HUES6 (cell line): ENCODE measurements around the gene CLMP.

Experiments
- H3K27ac ChIP-seq: 2 replicates; pipeline ENCODE4 v1.7.0; 2013; ENCODE audit warnings: low read depth, mild to moderate bottlenecking, low read length, inconsistent platforms
- H3K27me3 ChIP-seq: 2 replicates; pipeline ENCODE4 v1.6.1; 2013; ENCODE audit warnings: low read length; ENCODE audit not compliant: control insufficient read depth, insufficient read depth
- H3K36me3 ChIP-seq: 2 replicates; pipeline ENCODE4 v1.6.1; 2013; ENCODE audit warnings: low read length; ENCODE audit not compliant: control insufficient read depth, insufficient read depth
- H3K4me1 ChIP-seq: 2 replicates; pipeline ENCODE4 v1.6.1; 2013; ENCODE audit warnings: low read length; ENCODE audit not compliant: control insufficient read depth, insufficient read depth
- H3K4me3 ChIP-seq: 2 replicates; pipeline ENCODE4 v1.5.1; 2013; ENCODE audit warnings: low read depth, low read length
- H3K9ac ChIP-seq: one replicate; pipeline ENCODE4 v1.6.1; 2013; ENCODE audit warnings: mild to moderate bottlenecking, low read length
- H3K9me3 ChIP-seq: 2 replicates; pipeline ENCODE4 v1.6.1; 2013; ENCODE audit warnings: low read depth, low read length; ENCODE audit not compliant: control insufficient read depth, insufficient read depth

Gene CLMP

DNA sequence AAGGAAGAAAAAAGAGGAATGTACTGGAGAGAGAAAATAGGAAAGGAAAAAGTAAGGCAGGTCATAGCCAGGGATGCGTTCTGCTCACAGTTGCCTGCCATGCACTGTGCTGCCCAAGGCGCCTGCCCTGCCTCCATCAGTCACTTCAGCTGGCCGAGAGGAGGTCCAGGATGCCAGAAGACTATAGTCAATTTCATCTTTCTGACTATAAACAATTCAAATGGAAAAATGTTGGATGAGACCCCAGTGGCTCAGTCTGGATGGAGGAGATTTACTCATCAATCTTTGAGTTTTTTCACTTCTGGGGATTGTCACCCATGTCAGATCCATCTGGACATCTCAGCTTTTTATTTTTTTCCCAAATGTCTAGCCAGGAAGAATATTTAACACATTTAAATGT is 36.7 kb upstream of the CLMP start:
- Histone ChIP-seq H3K9ac (no peak overlapping the region), H3K36me3 (no peaks in the 10 kb centered on the region), H3K27ac (no peak overlapping the region), H3K4me1 (peaks cover 22% of the 10 kb centered on the region), H3K9me3 (no peaks in the 10 kb centered on the region), H3K4me3 (no peak overlapping the region), H3K27me3 (no peaks in the 10 kb centered on the region)

DNA sequence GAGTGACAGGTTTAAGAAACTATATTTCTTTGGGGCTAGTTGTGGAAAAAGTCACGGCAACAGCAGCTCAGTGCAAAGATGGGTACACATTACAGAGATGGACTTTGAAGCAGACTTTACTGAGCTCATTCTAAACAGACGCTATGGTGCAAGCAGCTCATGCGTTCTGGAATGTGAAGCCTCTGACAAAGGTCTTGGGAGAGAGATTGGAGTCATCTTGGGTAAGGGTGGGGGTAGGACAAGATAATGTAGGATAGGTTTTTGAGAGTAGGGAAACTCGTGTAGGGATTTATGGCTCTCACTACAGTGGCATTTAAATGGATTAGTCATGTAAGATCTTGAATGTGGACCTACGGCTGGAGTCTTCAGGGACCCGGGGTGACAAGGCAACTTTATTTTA is 36.2 kb upstream of the CLMP start:
- H3K27me3 ChIP-seq = no peaks in the 10 kb centered on the region
- H3K9me3 ChIP-seq = no peaks in the 10 kb centered on the region
- H3K4me3 ChIP-seq = no peak overlapping the region
- no peak overlapping the region for H3K9ac ChIP-seq
- no peaks in the 10 kb centered on the region for H3K36me3 ChIP-seq
- H3K4me1 ChIP-seq = peaks cover 22% of the 10 kb centered on the region
- no peak overlapping the region for H3K27ac ChIP-seq

DNA sequence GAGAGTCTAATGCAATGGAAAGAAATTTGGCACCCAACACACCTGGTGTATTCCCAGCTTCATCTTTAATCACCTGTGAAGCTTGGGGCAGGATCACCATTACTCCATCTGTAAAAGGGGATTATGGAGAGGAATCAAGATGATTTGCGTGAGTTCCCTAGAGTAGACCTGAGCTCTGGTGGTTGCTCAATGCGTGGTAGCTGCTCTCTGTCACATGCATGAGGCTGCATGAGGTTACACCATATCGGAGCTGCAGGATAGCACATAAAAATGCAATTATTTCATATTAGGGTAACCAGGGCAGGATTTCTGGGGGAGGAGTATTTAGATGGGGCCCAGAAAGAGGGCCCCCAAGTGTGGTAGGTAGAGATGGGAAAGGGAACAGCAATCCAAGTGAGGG is 35.3 kb upstream of the CLMP start:
- H3K9ac ChIP-seq = no peak overlapping the region
- no peak overlapping the region for H3K27ac ChIP-seq
- H3K4me3 ChIP-seq = no peak overlapping the region
- peaks cover 22% of the 10 kb centered on the region for H3K4me1 ChIP-seq
- H3K9me3 ChIP-seq = no peaks in the 10 kb centered on the region
- H3K36me3 ChIP-seq = no peaks in the 10 kb centered on the region
- H3K27me3 ChIP-seq = no peaks in the 10 kb centered on the region

DNA sequence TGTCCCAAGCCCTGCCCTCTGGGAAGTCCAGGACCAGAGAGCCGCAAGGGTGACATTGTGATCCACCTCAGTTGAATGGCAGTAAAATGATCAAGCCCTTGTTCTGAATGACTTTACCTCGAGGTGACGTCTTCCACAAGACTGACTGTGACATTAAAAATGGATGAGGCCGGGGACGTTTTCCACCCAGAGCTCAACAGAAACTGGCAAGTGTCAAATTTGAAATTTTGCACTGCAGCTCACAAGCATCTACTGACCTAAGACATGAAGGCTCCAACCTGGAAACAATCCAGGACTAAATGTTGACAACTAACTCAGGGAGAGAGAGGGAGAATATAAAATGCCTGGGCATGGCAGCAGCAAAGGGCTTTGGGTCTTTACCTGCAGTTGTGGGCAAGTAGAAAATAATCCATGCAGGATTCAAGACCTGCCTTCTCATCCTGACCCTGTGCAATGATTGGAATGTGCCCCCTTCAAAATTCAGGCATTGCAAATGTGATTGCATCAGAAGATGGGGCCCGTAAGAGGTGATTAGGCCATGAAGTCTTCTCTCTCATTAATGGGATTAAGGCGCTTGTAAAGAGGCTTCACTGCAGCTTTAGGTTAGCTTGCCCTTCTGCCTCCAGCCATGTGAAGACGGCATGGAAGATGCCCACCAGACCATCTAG is 33.6 kb upstream of the CLMP start:
- Histone ChIP-seq H3K9me3 (no peaks in the 10 kb centered on the region), H3K27ac (no peak overlapping the region), H3K36me3 (no peaks in the 10 kb centered on the region), H3K4me3 (no peak overlapping the region), H3K4me1 (peaks cover 19% of the 10 kb centered on the region), H3K27me3 (no peaks in the 10 kb centered on the region), H3K9ac (no peak overlapping the region)

DNA sequence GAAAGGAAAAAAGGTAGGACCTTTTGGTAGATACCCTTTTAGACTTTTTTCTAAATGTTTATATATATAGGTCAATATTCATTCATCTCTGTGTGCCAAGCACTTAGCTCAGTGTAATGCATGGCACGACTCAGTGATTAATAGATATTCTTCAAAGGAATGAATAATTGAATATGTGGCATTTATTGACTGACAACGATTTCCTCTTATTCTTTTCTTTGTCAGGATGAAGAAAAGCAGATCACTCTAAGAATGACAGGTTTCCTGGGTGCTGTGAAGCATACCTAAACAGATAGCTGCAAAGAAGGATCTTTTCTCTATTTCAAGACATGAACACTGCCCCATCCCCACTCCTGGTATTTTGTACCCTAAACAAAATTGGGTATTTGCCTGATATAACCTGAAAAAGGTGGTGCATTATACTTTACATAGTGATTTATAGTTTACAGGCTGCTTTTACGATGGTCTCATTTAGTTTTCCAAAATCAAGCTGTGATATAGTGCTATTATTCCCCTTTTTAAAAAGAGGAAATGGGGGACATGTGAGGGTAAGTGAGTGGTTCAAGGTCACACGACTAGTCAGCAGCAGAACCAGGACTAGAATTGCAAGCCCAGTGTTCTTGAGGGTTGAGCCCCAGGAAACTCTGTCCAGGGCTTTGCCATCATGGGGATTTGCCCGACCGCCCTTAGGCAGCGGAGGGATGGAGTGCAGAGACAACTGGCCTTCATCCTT is 32.9 kb upstream of the CLMP start:
- Histone ChIP-seq H3K9me3 (no peaks in the 10 kb centered on the region), H3K27ac (no peak overlapping the region), H3K4me1 (peaks cover 14% of the 10 kb centered on the region), H3K4me3 (no peak overlapping the region), H3K36me3 (no peaks in the 10 kb centered on the region), H3K9ac (no peak overlapping the region), H3K27me3 (no peaks in the 10 kb centered on the region)

DNA sequence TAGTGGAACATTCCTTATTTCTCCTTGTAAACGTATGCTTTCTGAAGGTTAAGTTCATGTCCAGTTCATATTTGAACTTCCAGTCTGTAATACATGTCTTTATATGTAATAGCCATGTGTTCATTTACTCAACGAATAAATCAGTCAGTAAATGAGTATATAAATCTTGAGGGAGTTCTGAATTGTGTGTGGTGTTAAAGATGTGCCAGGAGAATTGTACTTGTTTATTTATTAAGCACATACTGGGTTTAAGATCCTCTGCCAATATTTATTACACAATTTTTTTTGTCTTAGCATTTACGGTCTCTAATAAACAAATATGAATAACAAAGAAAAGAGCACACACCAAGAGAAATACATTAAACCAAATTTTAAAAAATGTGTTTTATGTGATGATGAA is 26.5 kb upstream of the CLMP start:
- Histone ChIP-seq H3K9ac (no peak overlapping the region), H3K4me3 (no peak overlapping the region), H3K27ac (no peak overlapping the region)

DNA sequence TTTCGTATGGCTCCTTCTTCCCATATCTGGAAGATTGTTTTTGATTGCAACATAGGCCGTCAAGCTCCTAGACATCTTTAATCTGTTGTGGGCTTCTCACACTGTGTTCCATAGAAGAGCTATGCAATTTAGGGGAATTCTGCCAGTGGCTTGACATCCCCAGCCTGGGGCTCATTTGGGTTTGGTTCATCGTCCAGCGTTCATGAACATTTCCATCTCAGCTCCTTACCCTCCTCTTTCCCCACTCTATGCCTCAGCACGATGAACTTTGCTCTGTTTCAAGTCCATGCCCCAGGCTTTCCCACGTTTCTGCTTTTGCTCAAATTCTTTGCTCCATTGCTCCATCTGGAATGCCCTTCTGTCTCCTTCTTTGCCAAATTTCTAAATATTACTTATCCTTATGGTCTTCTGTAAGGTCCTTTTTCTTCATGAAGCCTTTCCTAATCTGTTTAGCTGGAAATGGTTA is 26.1 kb upstream of the CLMP start:
- peaks cover 11% of the 10 kb centered on the region; the same call in 1 of the 2 replicates for H3K9me3 ChIP-seq
- H3K4me3 ChIP-seq = no peak overlapping the region
- H3K4me1 ChIP-seq = peaks cover 23% of the 10 kb centered on the region
- no peak overlapping the region for H3K27ac ChIP-seq
- H3K36me3 ChIP-seq = no peaks in the 10 kb centered on the region
- H3K27me3 ChIP-seq = no peaks in the 10 kb centered on the region
- no peak overlapping the region for H3K9ac ChIP-seq

More for the DNA sequence above, 26.5 kb upstream of the CLMP start:
- Histone ChIP-seq H3K27me3 (no peaks in the 10 kb centered on the region), H3K9me3 (peaks cover 11% of the 10 kb centered on the region; the same call in 1 of the 2 replicates), H3K36me3 (no peaks in the 10 kb centered on the region), H3K4me1 (peaks cover 21% of the 10 kb centered on the region)

DNA sequence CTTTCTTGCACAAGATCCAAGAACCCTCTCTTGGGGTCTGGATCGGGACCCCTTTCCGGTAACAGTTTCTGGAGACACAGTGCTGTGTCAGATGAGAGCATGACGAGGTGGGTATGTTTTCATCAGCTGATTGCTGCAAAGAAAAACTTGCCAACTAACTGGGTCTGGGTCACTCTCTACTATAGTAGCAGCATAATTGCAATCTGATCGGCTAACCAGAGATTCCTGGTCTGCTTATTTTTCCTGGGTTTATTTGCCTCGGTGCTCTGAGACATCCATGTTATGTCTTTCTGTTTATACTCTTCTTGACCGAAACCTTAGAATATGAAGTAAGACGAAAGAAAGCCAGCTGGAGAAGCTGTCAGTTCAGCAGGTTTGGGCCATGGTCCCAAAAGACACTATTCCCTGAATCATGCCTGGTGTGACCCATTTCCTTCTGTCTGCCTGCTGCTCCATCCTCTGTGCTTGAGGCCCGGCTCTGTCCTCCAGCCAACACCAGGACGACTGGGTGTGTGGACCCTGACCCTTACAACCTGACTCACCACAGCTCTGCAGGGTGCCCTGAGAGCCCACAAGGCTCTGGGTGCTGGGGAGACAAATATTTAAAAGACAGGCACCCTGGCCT is 24.1 kb upstream of the CLMP start:
- Histone ChIP-seq H3K4me1 (peaks cover 23% of the 10 kb centered on the region), H3K27ac (no peak overlapping the region), H3K9ac (no peak overlapping the region)

DNA sequence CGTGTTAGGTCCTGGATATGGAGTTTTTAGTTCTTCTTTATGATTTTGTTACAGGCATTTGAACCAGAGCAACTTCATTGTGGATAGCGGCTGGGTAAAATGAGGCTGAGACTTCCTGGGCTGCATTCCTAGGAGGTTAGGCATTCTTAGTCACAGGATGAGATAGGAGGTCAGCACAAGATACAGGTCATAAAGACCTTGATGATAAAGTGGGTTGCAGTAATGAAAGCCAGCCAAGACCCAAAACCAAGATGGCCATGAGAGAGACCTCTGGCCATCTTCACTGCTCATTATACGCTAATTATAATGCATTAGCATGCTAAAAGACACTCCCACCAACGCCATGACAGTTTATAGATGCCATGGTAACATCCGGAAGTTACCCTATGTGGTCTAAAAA is 23.4 kb upstream of the CLMP start:
- H3K9ac ChIP-seq = no peak overlapping the region
- H3K27ac ChIP-seq = peak overlapping the region; percentile 80; the same call in 1 of the 2 replicates
- no peaks in the 10 kb centered on the region for H3K36me3 ChIP-seq
- H3K4me3 ChIP-seq = peak overlapping the region; percentile 7; the same call in 1 of the 2 replicates
- H3K9me3 ChIP-seq = peaks cover 11% of the 10 kb centered on the region; the same call in 1 of the 2 replicates
- peaks cover 23% of the 10 kb centered on the region for H3K4me1 ChIP-seq
- H3K27me3 ChIP-seq = no peaks in the 10 kb centered on the region

More for the DNA sequence above, 24.1 kb upstream of the CLMP start:
- peaks cover 11% of the 10 kb centered on the region; the same call in 1 of the 2 replicates for H3K9me3 ChIP-seq
- no peak overlapping the region for H3K4me3 ChIP-seq
- H3K36me3 ChIP-seq = no peaks in the 10 kb centered on the region
- no peaks in the 10 kb centered on the region for H3K27me3 ChIP-seq

DNA sequence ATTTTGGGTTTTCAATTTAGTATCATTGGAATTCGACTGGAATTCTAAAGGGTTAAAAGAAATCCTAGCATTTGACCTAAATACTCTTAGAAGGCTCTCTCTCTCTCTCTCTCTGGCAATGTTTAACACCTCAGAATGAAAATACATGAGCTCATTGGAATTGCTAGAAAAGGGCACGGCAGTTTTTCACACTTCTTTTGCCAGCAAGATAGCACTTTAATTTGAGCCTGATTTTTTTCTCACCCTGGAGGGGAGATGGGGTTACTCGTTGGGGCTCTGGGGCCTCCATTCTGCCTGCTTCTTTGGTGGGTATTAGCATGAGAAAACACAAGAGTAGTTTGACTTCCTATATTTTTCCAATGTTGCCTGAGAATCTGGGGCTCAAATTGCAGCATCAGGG is 22.8 kb upstream of the CLMP start:
- H3K9ac ChIP-seq = no peak overlapping the region
- H3K36me3 ChIP-seq = no peaks in the 10 kb centered on the region
- H3K4me1 ChIP-seq = peaks cover 23% of the 10 kb centered on the region
- H3K4me3 ChIP-seq = peak overlapping the region; percentile 7; the same call in 1 of the 2 replicates
- peaks cover 11% of the 10 kb centered on the region; the same call in 1 of the 2 replicates for H3K9me3 ChIP-seq
- H3K27ac ChIP-seq = peak overlapping the region; percentile 80; the same call in 1 of the 2 replicates
- no peaks in the 10 kb centered on the region for H3K27me3 ChIP-seq

DNA sequence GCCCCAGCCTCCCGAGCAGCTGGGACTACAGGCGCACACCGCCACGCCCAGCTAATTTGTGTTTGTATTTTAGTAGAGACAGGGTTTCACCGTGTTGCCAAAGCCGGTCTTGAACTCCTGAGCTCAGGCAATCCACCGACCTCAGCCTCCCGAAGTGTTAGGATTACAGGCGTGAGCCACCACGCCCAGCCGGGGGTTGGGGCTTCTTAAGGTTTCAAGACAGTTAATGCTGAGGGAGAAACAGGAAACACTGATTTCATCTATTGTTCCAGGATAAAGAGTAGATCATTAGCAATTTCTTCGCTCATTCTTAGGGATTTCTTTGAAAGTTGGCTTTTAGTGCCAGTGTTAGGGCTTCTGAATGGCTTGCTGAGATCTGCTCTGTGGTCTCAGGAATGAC is 21.2 kb upstream of the CLMP start:
- Histone ChIP-seq H3K27me3 (no peaks in the 10 kb centered on the region), H3K27ac (peak overlapping the region; percentile 58; the same call in 1 of the 2 replicates)

More for the DNA sequence above, 21.2 kb upstream of the CLMP start:
- H3K4me1 ChIP-seq = peaks cover 34% of the 10 kb centered on the region
- no peaks in the 10 kb centered on the region for H3K9me3 ChIP-seq
- no peaks in the 10 kb centered on the region for H3K36me3 ChIP-seq
- H3K9ac ChIP-seq = no peak overlapping the region
- no peak overlapping the region for H3K4me3 ChIP-seq
